ENCODE results near the gene RASGRP4.
"Not testable (repeated sequence)": the region's sequence is repeated elsewhere in the genome, so short reads cannot be mapped to it uniquely, and the experiment has no call there.

RASGRP4 gene

DNA sequence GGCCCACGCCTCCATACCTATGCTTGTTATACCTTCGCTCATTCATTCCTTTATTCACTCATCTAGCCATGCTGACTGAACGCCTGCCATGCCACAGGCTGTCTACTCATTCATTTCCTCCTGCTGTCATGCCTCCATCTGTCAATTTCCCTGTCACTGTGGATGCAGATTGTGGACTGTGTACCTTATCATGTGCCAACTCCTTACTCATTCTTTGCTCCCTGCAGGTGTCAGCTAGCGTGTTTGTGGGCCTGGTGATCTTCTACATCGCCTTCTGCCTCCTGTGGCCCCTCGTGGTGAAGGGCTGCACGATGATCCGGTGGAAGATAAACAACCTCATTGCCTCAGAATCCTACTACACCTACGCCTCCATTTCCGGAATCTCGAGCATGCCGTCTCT is 55.7 kb downstream of the RASGRP4 start:
- no peak for DNase-seq (ENCODE audit: low read depth)

DNA sequence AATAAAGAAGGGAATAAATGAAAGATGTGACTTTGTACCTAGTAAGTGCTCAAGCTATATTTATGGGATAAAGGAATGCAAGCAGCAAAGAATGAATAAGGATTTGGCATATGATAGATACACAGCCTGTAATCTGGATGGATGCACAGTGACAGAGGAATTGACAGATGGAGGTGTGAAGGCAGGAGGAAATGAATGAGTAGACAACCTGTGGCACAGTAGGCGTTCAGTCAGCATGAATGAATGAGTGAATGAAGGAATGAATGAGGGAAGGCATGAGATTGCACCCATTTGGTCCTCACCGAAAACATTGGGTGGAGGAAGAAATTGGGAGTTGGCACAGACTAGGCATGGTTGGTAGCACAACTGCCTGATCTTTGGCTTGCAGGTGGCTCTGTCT is 56.4 kb downstream of the RASGRP4 start:
- DNase-seq (ENCODE audit: low read depth) = no peak

GRCh38 chr19:38367041-38367440 is 59.0 kb downstream of the RASGRP4 start:
- no peak for DNase-seq (ENCODE audit: low read depth)

GRCh38 chr19:38362946-38363688 is 62.9 kb downstream of the RASGRP4 start:
- not testable (repeated sequence) for DNase-seq (ENCODE audit: low read depth)

DNA sequence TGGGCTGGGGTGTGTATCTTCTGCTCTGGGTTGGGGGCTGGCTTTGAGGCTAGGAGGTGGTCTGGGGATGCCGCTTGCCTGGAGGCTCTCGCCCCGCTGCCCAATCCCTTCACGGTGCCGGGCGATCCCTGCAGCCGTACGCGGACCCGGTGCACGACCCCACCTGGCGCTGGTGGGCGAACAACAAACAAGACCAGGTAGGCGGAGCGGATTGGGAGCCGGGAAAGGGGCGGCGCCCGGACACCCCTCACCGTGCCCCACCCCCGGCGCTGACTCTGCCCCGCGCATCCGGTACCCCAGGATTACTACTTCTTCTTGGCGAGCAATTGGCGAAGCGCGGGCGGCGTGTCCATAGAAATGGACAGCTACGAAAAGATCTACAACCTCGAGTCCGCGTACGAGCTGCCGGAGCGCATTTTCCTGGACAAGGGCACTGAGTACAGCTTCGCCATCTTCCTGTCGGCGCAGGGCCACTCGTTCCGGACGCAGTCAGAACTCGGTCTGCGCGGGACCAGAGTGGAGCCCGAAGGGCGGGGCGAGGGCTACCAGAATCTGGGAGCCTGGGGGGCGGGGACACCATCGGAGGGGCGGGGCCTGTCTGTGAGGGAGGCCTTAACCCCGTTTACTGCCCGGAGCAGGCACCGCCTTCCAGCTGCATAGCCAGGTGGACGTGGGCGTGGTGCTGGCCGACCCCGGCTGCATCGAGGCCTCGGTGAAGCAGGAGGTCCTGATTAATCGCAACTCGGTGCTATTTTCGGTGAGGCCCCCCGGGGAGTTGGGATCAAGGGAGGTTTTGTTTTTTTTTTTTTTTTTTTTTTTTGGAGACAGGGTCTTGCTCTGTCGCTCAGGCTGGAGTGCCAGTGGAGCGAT is 63.7 kb downstream of the RASGRP4 start:
- DNase-seq (ENCODE audit: low read depth) = peak; percentile 31

DNA sequence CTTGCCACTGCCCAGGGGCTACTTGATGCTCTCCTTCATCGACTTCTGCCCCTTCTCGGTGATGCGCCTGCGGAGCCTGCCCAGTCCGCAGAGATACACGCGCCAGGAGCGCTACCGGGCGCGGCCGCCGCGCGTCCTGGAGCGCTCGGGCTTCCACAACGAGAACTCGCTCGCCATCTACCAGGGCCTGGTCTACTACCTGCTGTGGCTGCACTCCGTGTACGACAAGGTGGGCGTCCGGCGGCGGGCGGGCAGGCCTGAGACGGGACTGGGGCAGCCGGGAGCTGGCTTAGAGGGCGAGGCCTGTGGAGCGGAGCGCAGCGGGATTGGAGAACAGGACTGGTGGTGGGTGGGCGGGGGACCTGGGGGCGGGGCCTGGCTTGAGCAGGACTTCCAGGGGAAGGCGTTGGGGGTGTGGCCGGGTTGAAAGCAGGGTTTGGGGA is 64.4 kb downstream of the RASGRP4 start:
- peak; percentile 42 for DNase-seq (ENCODE audit: low read depth)

- no peak for DNase-seq (ENCODE audit: low read depth)
Observed at GRCh38 chr19:38360839-38361631, 65.0 kb downstream of the RASGRP4 start.

DNA sequence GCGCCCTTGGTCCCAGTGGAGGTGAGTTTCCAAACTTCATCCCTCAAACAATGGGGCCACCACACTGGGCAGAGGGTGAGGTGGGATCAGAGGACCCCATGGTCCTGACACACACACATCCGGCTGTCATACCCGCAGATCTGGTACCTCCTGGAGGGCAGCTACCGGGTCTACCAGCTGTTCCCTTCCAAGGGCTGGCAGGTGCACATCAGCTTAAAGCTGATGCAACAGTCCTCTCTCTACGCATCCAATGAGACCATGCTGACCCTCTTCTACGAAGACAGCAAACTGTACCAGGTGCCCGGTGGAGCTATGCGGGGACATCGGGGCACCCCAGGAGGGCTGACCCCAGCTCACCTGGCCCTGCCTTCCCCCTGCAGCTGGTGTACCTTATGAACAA is 65.7 kb downstream of the RASGRP4 start:
- DNase-seq (ENCODE audit: low read depth) = no peak

GRCh38 chr19:38359242-38360021 is 66.6 kb downstream of the RASGRP4 start:
- no peak for DNase-seq (ENCODE audit: low read depth)
